Measurements from ENCODE around the gene PSMB3. TPM values are rescaled to one million over a fixed set of nuclear protein-coding genes. Genes with fewer than 3 reads are reported as not detected.
A peak's percentile ranks its signal among the peaks of the same experiment; 100 is the strongest.

PSMB3 gene
- total and polyA plus RNA-seq, 9 of the 15 experiments (the other 6 are each of a cell fraction or from before 2014, with no cell fraction given), result 460 to 2,775 (median 574) TPM

- no peak for TF ChIP-seq HCFC1 (IDR thresholded peaks at IDR 0.05; ENCODE audit: low read depth, low read length)
- no peak for TF ChIP-seq THAP7 (CRISPR knock-in tag; IDR thresholded peaks at IDR 0.05)
- no peak for TF ChIP-seq GTF2E2 (tag; IDR thresholded peaks at IDR 0.05)
- TF ChIP-seq ZNF75A (CRISPR knock-in tag; IDR thresholded peaks at IDR 0.05), result no peak
- peak; percentile 53; the same call in 1 of the 2 replicates for TF ChIP-seq ZNF740 (CRISPR knock-in tag; IDR thresholded peaks at IDR 0.05)
- TF ChIP-seq ZNF740 (tag; IDR thresholded peaks at IDR 0.05), result no peak
- TF ChIP-seq E2F6 (IDR thresholded peaks at IDR 0.05; ENCODE audit: borderline replicate concordance in 1 of 2, extremely low read depth in 1 of 2, insufficient read depth in 1 of 2, insufficient read length in 1 of 2, low read depth in 1 of 2, low read length in 1 of 2, poor library complexity in 1 of 2, severe bottlenecking in 1 of 2), result peak; percentile 53 to 56
- TF ChIP-seq CEBPB (tag; IDR thresholded peaks at IDR 0.05), result no peak
Observed at GRCh38 chr17:38798614-38799500, 46.3 kb downstream of the PSMB3 start (continued).

Measured in K562 (cell line).